NCI-H146 treated with DMSO at 0.1 percent for 48 hours (cell line): Measurements from ENCODE around the gene FKRP.
A peak's percentile ranks its signal among the peaks of the same experiment; 100 is the strongest.

Experiments used
- DNase-seq: peaks from one replicate; lab custom pipeline; 2025; ENCODE audit not compliant: unreplicated experiment; lab: John Stamatoyannopoulos, UW

The FKRP gene

DNA sequence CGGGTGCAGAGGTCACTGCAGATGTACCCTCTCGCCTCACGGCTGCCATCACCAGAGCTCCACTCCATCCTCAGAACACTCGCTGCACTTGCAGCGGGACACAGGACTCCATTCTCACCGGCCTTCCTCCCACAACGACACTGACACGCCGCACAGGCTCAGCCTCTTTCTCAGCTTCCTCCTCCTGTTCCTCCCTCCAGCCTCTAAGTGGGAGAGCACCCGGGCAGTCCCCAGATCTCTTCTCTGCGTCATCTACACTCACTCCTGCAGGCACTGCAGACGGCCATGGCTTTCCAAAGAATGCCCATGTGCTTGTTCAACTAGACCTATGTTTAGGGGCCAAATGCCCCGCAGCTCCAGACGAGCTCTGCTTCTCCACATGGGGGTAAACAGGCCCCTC is 14.3 kb upstream of the FKRP start:
- DNase-seq, result no peak

- no peak for DNase-seq
Measured at GRCh38 chr19:46732172-46732938, 13.5 kb upstream of the FKRP start.

- DNase-seq, result no peak
Measured at GRCh38 chr19:46732966-46733689, 12.7 kb upstream of the FKRP start.

DNA sequence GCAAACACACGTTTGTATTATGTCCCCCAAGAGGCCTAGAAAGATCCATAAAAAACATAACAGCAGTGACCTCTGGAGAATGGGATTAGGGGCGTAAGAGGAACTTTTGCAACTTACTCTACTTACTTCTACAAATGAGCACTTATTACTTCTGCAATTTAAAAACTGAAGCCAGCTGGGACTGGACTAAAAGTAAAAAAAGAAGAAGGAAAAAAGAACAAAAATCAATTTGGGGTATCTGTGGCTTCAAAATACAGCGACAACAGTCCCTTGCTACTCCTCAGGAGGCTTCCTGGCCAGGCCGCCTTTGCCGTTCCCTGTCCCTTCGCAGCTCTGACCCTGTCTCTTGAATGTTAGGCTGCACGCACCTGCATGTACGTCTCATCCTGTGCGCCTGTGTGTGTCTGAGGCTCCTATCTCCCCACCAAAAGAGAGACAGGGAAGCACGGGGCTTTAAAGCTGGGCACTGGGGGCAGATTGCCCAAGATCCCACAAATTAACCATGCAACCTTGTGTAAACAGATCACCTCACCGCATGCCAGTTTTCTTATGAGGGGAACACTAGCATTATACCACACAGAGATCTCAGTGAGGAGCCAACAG is 12.1 kb upstream of the FKRP start:
- no peak for DNase-seq

DNA sequence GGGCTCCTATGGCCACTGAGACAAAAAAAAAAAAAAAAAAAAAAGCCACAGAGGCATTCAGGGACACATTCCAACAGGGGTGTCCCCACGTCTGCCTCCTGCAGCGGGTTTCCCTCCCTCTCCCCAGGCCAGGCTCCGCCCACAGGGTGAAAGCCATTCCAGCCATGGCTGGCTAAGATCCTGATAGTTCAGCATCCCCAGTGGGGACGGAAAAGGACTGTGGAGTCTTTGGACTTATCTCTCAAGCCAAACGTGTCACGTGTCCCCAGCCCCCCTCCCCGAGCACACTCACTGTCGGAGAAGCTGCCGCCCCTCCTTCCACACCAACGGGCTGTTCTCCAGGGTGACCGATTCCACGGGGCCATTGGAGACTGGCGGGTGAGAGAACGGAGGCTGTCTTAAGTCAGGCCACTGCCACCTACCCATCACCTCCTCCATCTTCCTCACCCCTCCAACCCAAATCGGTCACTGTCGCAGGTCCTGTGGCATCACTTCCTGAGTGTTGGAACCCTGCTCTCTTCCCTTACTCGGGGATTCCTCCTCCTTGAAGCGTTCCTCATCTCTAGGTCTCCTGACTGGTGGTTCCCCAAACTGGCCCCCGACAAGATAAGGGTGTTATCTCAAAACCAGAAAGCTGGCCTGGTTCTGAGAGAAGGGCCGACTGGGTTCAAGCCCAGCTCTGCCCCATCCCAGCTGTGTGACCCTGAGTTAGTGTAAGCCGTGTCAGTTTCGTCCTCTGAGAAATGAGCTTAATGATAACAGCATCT is 9.1 kb upstream of the FKRP start:
- DNase-seq, result no peak

DNA sequence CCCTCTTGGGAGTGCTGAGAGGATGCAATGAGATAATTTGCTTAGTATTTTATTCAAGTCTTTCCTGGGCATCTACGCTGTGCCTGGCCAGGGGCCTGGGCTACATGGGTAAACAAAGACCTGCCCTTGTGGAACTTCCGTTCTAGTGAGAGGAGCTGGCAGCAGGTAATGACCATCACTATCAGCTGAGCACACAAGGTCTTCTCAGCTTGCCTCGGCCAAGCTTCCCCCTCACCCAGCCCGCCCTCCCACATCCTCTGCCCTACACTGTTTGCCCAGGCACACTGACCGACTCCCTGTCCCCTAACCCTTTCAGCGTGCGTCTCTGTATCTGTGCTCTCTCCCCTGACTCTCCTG is 8.6 kb upstream of the FKRP start:
- DNase-seq, result no peak

DNA sequence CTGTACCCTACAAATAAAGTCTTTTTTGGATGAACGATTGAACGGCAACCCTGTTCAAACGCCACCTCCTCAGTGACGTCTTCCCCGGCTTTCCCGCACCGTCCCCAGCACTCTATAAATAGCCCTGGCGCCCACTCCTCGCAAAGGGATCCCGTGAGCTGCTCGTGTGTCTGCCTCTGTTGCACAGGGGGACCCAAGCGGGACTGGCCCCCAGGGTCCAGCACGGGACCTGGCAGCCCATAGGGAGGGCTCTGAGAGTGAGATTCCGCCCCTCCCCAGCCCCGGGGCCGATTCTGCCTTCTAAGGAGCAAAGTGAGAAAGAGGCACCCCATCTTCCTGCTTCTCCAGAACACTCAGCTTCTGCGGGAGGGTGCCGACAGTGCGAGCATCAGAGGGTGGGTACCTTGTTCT is 8.1 kb upstream of the FKRP start:
- no peak for DNase-seq

DNA sequence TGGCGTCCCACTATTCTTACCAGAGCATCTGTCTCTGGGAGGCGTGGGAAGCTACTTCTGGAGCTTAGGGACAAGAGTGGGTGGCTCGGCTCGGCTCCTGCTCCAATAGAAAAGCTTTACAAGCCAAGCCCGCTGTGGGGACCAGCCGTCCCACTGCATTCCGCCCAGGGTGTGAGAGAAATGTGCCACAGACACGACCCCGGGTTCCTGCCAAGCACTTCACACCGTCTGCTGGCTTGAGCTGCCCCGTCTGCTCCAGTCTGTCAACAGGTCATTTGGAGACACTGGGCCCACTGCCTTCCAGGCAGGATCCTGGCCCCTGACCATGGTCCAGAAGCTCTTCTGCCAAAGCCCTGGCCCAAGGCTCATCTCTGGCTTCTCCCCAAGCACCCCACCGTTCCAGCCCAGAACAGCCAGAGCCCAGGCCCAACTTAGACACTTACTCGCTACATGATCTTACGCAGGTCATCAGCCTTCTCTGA is 6.5 kb upstream of the FKRP start:
- no peak for DNase-seq

GRCh38 chr19:46741447-46741846 is 4.4 kb upstream of the FKRP start:
- no peak for DNase-seq

- DNase-seq, result no peak
Measured at GRCh38 chr19:46742926-46743480, 2.9 kb upstream of the FKRP start.

DNA sequence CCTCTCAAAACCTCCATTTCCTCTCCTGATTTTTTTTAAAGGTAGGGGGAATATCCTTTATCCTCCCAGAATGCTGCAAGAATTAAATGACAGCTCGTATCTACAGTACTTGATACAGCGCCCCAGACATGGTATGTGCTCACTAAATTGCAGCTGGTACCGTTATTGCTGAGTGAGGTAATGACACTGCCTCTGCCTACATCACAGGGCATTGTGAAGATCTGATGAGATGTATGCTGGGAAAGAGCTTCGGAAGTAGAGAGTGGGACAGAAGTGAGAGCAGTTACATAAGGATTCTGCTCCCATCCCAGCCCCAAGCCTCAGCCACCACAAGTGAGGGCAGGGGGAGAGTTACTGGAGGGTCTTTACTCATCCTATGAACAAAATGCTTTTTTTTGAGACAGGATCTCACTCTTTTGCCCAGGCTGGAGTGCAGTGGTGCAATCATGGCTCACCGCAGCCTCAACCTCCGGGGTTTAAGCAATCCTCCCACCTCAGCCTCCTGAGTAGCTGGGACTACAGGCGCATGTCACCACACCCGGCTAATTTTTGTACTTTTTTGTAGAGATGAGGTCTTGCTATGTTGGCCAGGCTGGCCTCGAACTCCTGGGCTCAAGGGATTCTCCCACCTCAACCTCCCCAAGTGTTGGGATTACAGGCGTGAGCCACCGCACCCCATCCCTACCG is 1.7 kb upstream of the FKRP start:
- DNase-seq, result no peak

GRCh38 chr19:46745030-46745429 is 827 bp upstream of the FKRP start:
- DNase-seq, result no peak

GRCh38 chr19:46746281-46747057 is 612 bp downstream of the FKRP start, which contains the start of gene STRN4:
TSS of gene STRN4 (minus strand) at chr19:46746450. CDS start at chr19:46746430, 20 bp downstream.
- peak; percentile 34 for DNase-seq

DNA sequence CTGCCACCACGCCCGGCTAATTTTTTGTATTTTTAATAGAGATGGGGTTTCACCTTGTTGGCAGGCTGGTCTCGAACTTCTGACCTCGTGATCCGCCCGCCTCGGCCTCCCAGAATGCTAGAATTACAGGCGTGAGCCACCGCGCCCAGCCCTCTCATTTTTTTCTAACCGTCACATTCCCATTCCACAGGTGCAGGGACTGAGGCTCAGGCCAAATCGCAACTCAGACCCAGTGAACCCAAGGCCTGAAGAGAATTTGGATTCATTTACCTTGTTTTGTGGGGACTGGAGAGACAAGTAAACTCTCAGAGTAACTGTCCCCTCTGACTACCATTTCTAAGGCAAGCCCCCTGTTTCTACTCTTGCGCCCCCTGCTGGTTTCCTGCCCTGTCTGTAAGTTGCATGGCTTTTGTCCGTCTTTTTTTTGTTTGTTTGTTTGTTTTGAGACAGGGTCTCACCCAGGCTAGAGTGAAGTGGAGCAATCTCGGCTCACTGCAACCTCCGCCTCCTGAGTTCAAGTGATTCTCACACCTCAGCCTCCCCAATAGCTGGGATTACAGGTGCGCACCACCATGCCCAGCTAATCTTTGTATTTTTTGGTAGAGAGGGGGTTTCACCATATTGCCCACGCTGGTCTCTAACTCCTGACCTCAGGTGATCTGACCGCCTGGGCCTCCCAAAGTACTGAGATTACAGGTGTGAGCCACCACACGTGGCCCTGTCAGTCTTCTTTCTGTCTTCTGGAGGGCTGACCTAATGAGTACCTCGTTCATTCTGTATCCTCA is 2.7 kb downstream of the FKRP start:
- DNase-seq, result peak; percentile 4

DNA sequence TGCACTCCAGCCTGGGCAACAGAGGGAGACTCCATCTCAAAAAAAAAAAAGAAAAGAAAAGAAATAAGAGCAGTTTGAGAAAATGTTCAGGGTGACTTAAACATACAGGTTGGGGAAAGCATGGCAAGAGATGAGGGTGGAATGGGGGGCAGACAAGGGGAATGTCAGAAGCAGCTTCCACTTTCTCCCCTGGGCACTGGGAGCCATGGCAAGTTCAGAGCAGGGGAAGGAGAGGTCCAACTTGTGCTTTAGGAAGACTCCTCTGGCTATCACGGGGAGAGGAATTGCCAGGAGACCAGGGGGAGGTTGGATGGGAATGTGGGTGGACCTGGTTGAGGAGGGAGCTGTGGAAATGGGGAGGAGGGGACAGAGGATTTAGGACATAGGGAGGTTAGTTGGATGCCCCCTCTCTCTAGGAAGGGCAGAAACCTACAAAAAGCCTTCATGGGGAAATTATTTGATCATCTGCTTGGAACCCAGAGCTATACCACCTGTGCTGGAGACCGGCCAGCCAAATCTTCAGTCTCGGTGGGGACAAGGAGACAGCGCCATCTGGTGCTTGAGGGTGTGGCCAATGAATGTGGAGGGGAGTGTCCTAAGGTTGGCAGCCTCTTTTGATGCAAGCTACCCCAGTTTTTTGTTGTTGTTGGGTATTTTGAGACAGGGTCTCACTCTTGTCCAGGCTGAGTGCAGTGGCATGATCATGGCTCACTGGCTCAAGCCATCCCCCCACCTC is 7.7 kb downstream of the FKRP start:
- DNase-seq, result no peak

- no peak for DNase-seq
Measured at GRCh38 chr19:46755077-46755852, 9.4 kb downstream of the FKRP start.

DNA sequence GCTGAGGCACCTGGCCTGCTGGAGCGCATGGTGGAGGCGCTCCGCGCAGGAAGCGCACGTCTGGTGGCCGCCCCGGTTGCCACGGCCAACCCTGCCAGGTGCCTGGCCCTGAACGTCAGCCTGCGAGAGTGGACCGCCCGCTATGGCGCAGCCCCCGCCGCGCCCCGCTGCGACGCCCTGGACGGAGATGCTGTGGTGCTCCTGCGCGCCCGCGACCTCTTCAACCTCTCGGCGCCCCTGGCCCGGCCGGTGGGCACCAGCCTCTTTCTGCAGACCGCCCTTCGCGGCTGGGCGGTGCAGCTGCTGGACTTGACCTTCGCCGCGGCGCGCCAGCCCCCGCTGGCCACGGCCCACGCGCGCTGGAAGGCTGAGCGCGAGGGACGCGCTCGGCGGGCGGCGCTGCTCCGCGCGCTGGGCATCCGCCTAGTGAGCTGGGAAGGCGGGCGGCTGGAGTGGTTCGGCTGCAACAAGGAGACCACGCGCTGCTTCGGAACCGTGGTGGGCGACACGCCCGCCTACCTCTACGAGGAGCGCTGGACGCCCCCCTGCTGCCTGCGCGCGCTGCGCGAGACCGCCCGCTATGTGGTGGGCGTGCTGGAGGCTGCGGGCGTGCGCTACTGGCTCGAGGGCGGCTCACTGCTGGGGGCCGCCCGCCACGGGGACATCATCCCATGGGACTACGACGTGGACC is 10.1 kb downstream of the FKRP start:
- no peak for DNase-seq
